Stimulated activated CD4-positive, alpha-beta T cell treated with anti-CD3 and anti-CD28 coated beads, Interleukin-12 subunit alpha, Interleukin-12 subunit beta, amount 100 ng/mL, for 48 hours (primary cell): ENCODE results near the gene TMEM88.

Experiments used
- DNase-seq, 3 donors: peaks; one replicate each; pipeline ENCODE4 v3.0.0-alpha.2; 2020; ENCODE audit warnings: low read depth in 2 of 3, low spot score in 1 of 3

TMEM88 gene

GRCh38 chr17:7884581-7885366 is 29.9 kb downstream of the TMEM88 start:
- DNase-seq: peak in 1 of 3 donors; percentile 14

- peak; percentile 13 to 40 (median 14) for DNase-seq
These were observed 30.7 kb downstream of the TMEM88 start for GRCh38 chr17:7885367-7886226.

GRCh38 chr17:7886227-7887037 is 31.6 kb downstream of the TMEM88 start:
- DNase-seq: peak; percentile 19 to 47 (median 33)

- DNase-seq: no peak
These were observed 32.2 kb downstream of the TMEM88 start for GRCh38 chr17:7887038-7887481.

GRCh38 chr17:7887482-7888183 is 32.8 kb downstream of the TMEM88 start:
- peak; percentile 82 to 89 (median 83) for DNase-seq

- peak; percentile 40 to 56 (median 52) for DNase-seq
These were observed 33.5 kb downstream of the TMEM88 start, which contains the start of gene CHD3 for GRCh38 chr17:7888184-7888920. Gene CHD3 (plus strand): TSS chr17:7888789. CDS start chr17:7889001, 212 bp downstream.

- DNase-seq: peak in 2 of 3 donors; percentile 30 to 32
These were observed 34.5 kb downstream of the TMEM88 start for GRCh38 chr17:7889166-7889955.

- no peak for DNase-seq
These were observed 38.5 kb downstream of the TMEM88 start for GRCh38 chr17:7893187-7893880.

- DNase-seq: no peak
These were observed 39.4 kb downstream of the TMEM88 start for GRCh38 chr17:7894226-7894625.

- DNase-seq: no peak
These were observed 40.0 kb downstream of the TMEM88 start for GRCh38 chr17:7894866-7895265.

GRCh38 chr17:7897090-7897489 is 42.2 kb downstream of the TMEM88 start:
- no peak for DNase-seq

GRCh38 chr17:7897773-7898172 is 42.9 kb downstream of the TMEM88 start:
- no peak for DNase-seq

- DNase-seq: no peak
These were observed 48.6 kb downstream of the TMEM88 start for GRCh38 chr17:7903154-7904103.
